NCI-H146 (cell line): ENCODE data around the gene RAB19.
"Not testable (repeated sequence)": the region's sequence is repeated elsewhere in the genome, so short reads cannot be mapped to it uniquely, and the experiment has no call there.

Experiments
- DNase-seq: peaks from one replicate; lab custom pipeline; 2025; lab: John Stamatoyannopoulos, UW

The RAB19 gene

DNA sequence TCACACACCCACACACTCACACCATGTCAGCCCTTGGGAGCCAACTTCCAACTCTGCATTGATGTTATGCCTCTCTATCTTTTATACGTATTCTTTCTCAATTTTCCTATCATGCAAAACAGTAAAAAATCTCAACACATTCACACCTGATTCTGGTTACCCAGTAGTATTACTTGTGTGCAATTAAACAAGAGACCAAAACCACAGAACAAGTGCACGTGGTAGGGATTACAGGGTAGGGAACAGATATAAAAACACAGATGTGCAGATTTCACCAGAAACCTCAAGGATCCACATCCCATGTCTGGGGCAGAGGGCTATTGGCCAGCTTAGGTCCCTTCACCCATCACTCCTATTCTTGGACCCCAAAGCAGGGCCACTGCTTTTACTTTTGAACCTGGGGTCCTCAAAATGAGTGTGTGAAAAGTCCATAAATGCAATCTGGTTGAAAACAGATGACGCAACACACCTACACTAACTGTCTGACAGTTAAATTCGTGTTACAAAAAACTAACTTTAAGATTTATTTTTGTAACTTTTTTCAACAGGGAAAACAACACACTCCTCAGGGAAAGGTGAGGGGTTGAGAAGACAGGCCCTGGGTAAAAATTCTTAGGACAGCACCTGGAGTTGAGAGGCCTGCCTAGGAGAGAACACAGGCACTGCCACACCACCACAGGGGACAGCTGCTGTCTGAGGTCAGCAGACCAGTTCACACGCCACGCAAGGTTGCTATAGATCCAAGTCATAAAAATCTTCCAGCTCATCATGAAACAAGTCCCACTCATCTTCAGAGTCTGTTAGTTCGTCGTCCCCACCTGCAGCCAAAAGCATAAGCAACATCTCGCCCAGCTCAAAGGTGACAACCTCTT is 50.2 kb downstream of the RAB19 start:
- DNase-seq, result not testable (repeated sequence)

DNA sequence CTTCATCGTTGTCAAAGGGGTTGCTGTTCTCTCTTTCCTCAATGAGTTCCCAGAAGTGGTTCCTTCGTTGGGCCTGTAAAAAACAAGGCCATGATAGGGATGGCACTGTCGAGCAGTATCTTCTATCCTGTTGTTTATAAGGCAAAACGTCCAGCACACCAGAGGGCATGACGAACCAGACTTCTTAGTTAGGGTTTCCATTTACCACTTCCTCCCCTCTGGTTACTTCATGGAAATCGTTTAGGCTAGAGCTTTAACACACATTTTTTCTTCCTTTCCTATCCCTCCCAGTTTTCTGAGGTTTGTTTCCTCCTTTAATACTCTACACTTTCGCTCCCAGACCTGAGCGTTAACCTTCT is 50.8 kb downstream of the RAB19 start:
- DNase-seq, result no peak

DNA sequence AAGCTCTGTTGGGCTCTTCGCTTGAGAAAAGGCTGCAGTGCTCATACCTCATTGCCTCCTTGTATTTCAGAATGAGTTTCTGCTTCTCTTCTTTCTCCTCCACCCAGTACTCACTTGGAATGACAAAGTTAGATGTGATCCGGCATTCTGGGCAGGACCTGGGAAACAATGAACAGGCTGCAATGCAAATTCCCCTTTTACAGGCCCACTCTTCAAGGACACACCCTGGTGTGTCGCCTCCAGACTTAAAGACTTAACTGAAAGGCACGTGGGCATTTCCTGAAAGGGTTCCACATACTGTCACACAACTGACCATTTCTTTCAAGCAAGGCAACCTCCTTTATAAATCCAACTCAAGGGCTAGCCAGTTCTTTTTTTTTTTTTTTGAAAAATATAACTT is 51.9 kb downstream of the RAB19 start:
- no peak for DNase-seq

DNA sequence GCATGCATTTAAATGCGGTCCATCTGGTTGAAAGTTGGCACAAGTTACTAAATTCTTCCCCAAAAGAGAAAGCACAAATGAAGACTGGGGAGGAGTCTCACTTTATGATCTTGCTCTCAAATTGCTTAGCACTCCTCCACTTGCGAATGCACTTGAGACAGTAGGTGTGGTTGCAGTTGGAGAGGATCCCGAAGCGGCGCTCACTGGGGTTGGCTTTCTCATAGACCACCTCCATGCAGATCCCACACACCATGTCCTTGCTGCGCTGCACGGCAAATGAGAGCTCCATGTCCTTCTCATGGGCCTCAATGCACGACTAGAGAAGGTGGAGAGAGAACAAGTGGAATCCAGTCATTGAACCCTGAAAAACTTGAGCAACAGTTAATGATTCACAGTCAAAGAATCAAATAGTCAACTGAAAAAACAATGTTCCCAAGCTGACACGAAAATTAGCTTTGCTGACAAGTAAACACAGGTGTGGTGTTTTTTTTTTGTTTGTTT is 52.7 kb downstream of the RAB19 start:
- DNase-seq, result no peak

DNA sequence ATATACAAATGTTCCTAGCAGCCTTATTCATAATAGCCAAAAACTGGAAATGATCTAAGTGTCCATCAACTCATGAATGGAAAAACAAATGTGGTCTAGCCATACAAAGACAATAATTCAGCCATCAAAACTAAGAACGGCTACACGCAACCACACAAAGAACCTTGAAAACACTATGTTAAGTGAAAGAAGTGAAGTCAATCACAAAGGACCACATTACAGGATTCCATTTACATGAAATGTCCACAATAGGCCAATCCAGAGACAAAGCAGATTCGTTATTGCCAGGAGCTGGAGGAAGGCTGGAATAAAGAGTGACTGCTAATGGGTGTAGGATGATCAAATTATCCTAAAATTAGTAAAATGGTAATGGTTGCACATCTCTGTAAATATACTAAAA is 54.3 kb downstream of the RAB19 start:
- DNase-seq, result no peak

DNA sequence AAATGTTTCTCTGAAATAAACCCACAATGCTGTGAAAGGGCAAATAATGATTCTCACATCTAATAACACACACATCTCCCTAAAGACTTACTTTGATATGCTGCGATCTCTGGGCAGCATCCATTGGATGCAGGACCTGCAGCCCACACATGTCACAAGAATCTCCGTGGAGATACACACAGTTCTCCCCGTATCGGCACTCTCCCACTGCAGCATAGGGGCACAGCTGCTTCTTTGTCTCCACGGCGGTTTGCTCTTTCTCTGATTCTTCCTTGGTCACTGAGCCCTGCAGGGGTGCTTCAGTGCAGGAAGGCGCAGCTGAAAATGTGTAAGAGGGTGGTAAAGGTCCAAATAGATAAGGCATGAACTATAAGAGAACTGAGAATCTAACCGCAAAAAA is 55.1 kb downstream of the RAB19 start:
- DNase-seq, result no peak

DNA sequence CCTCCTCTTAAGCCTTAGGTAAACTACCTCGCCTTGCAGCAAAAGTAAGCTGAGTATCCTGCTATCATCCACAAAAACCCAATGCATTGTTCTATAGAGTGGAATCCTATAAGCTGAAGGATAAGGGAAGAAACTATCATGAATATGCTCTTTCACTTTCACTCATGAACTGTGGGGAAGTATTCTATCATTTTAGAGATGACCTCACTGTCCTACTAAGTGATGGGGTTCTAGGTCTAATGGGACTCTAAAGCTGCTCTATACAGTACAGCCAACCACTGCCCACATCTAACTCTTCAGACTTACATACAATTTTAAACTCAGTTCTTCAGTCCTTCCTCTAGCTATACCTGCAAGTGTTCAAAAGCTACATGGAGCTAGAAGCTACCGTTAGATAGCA is 59.3 kb downstream of the RAB19 start:
- no peak for DNase-seq

DNA sequence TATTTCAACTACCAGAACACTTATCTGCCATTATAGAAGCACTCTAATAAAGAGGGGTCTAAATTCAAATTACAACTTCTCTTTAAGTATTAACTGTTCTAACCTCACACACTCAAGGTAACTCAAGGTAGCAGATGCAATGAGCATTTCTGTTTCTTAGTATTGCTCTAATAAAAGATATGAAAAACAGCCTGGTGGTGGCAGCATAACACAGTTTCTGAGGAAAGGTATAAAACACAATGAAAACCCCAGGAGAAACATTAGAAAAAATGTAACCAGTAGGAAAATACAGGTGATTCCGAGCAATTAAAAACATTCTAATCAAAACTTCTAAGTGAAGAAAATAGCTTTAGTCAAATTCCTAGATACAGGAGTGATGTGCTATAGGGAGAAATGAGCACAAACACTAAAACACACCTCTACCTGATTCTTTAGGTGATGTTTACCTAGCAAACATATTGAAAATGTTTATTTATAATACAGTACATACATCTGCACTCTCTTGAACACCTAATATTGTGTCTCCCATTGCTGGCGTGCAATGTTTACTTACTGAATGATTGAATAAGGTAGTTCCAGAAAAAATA is 72.0 kb downstream of the RAB19 start:
- peak; percentile 68 for DNase-seq

DNA sequence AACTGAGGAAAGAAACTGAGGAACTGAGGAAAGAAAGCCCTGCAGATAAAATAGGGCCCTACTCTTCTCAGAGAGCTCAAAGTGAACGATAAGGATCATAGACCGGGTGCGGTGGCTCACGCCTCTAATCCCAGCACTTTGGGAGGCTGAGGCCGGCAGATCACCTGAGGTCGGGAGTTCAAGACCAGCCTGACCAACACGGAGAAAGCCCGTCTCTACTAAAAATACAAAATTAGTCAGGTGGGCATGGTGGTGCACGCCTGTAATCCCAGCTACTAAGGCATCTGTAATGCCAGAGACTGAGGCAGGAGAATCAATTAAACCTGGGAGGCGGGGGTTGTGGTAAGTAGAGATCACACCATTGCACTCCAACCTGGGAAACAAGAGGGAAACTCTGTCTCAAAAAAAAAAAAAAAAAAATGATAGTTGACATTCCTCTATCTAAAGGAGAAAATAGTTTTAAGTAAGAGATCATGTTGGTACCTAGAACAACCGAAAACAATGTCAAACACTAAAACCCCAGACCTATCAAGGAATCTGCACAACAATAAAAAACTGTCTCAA is 72.9 kb downstream of the RAB19 start:
- no peak for DNase-seq
